B cell (primary cell): Measurements from ENCODE around the gene CALM3. TPM values are rescaled to one million over a fixed set of nuclear protein-coding genes. Genes with fewer than 3 reads are reported as not detected.
A peak's percentile ranks its signal among the peaks of the same experiment; 100 is the strongest.

Experiments used
- ATAC-seq: fragments of 200-7000 bp; cut with Tn5 transposase; one replicate; pipeline ENCODE4 v1.10.0; 2021; ENCODE audit warnings: low read depth, mild to moderate bottlenecking, moderate number of reproducible peaks, moderate library complexity
- CTCF ChIA-PET: fragments of 350-600 bp; sonication (Branson Sonifier 250); formaldehyde crosslinking; loops from one replicate; lab custom pipeline; 2021; ENCODE audit warnings: antibody characterized with exemption, inconsistent platforms; lab: Charles Lee
- POLR2A ChIA-PET: fragments of 350-600 bp; sonication (Branson Sonifier 250); formaldehyde crosslinking; loops from one replicate; lab custom pipeline; 2021; ENCODE audit warnings: antibody characterized with exemption; lab: Charles Lee
- DNase-seq: peaks from one replicate; pipeline ENCODE4 v3.0.0; 2013
- H2AFZ ChIP-seq: 2 replicates; pipeline ENCODE4 v1.6.1; 2012; ENCODE audit warnings: mild to moderate bottlenecking, low read depth, low read length; ENCODE audit not compliant: insufficient read depth, poor library complexity, severe bottlenecking
- H3K27ac ChIP-seq, 2 donors: 1 replicate in 1 of 2; 2 replicates in 1 of 2; pipeline ENCODE4 v1.5.1; 2012 to 2013; ENCODE audit warnings: low read length in 2 of 2, mild to moderate bottlenecking in 2 of 2, moderate library complexity in 1 of 2
- H3K27me3 ChIP-seq, 4 experiments: fragments of 200-600 bp in 1 of 4; sonication (generic) in 1 of 4; replicated peaks in 1 of 4; 1 replicate in 2 of 4; 2 replicates in 2 of 4; pipeline versions ENCODE4 v1.6.1 to v1.7.0; 2013 to 2016; ENCODE audit warnings: low read length in 3 of 4, mild to moderate bottlenecking in 2 of 4, mixed read lengths in 1 of 4, moderate library complexity in 1 of 4; ENCODE audit not compliant: insufficient read depth in 4 of 4, control insufficient read depth in 3 of 4; ENCODE audit errors: control extremely low read depth in 1 of 4
- H3K36me3 ChIP-seq, 2 experiments: replicated peaks in 1 of 2; 1 replicate in 1 of 2; 2 replicates in 1 of 2; pipeline versions ENCODE4 v1.6.1 to v1.7.1; 2013; ENCODE audit warnings: low read length in 1 of 2; ENCODE audit not compliant: insufficient read depth in 2 of 2, control insufficient read depth in 1 of 2; ENCODE audit errors: control extremely low read depth in 1 of 2, extremely low read depth in 1 of 2
- H3K4me1 ChIP-seq, 2 donors: fragments of 200-600 bp in 1 of 2; sonication (generic) in 1 of 2; 1 replicate in 1 of 2; 2 replicates in 1 of 2; pipeline versions ENCODE4 v1.5.1 to v1.6.1; 2013 to 2017; ENCODE audit warnings: low read length in 2 of 2; ENCODE audit not compliant: control insufficient read depth in 2 of 2, insufficient read depth in 2 of 2
- H3K4me2 ChIP-seq: replicated peaks from 2 replicates; pipeline ENCODE3; 2012; ENCODE audit warnings: mild to moderate bottlenecking, low read depth, low read length; ENCODE audit not compliant: poor library complexity, severe bottlenecking
- H3K4me3 ChIP-seq, 5 experiments: fragments of 200-600 bp in 1 of 5; sonication (generic) in 1 of 5; 1 replicate in 3 of 5; 2 replicates in 2 of 5; pipeline versions ENCODE4 v1.5.1 to v1.7.0; 2011 to 2016; ENCODE audit warnings: low read length in 4 of 5, mild to moderate bottlenecking in 4 of 5, low read depth in 2 of 5, control low read depth in 1 of 5, moderate library complexity in 1 of 5; ENCODE audit not compliant: insufficient read depth in 1 of 5; ENCODE audit errors: control extremely low read depth in 1 of 5, extremely low read depth in 1 of 5
- H3K79me2 ChIP-seq: fragments of 200-600 bp; sonication (generic); one replicate; pipeline ENCODE4 v1.6.0; 2016; ENCODE audit warnings: low read length; ENCODE audit not compliant: control insufficient read depth, insufficient read depth
- H3K9ac ChIP-seq: fragments of 200-600 bp; sonication (generic); 2 replicates; pipeline ENCODE4 v1.6.1; 2017; ENCODE audit warnings: mild to moderate bottlenecking, low read length, moderate library complexity
- H3K9me3 ChIP-seq, 3 donors: one replicate each; pipeline versions ENCODE4 v1.6.1 to v1.7.1; 2013; ENCODE audit warnings: low read length in 2 of 3; ENCODE audit not compliant: control insufficient read depth in 2 of 3, insufficient read depth in 1 of 3; ENCODE audit errors: control extremely low read depth in 1 of 3
- H4K20me1 ChIP-seq: 2 replicates; pipeline ENCODE4 v1.6.0; 2012; ENCODE audit warnings: mild to moderate bottlenecking, low read length; ENCODE audit not compliant: insufficient read depth, control insufficient read depth, poor library complexity, severe bottlenecking
- H3K27ac Mint-ChIP-seq: one replicate; pipeline ENCODE4 v1.8.0; 2021; ENCODE audit warnings: mixed read lengths
- H3K27me3 Mint-ChIP-seq: one replicate; pipeline ENCODE4 v1.8.0; 2021; ENCODE audit warnings: mixed read lengths
- H3K4me1 Mint-ChIP-seq: one replicate; pipeline ENCODE4 v1.8.0; 2021; ENCODE audit warnings: mixed read lengths
- H3K4me3 Mint-ChIP-seq: one replicate; pipeline ENCODE4 v1.8.0; 2021; ENCODE audit warnings: mixed read lengths
- H3K9me3 Mint-ChIP-seq: one replicate; pipeline ENCODE4 v1.8.0; 2022; ENCODE audit warnings: mixed read lengths; ENCODE audit not compliant: insufficient read depth
- EZH2 ChIP-seq: IDR thresholded peaks from 2 replicates; pipeline ENCODE4 v1.6.1; 2012; ENCODE audit warnings: borderline replicate concordance, low read depth, mild to moderate bottlenecking, moderate library complexity, low read length; ENCODE audit not compliant: insufficient read depth, poor library complexity, severe bottlenecking
- WGBS: methylation state at CpG from one replicate; pipeline ENCODE4 v1.1.5; 2013; ENCODE audit warnings: missing lambda C conversion rate; ENCODE audit not compliant: insufficient coverage; 5-methylcytosine and 5-hydroxymethylcytosine counted together
- intact Hi-C: fragments of 100-400 bp; cut with micrococcal nuclease; formaldehyde crosslinking; loops from one replicate; pipeline ENCODE4 v1.10.0; 2022
- polyA plus RNA-seq: library from polyadenylated mRNA; depleted of rRNA; stranded (reverse); fragments of >200 nt; gene quantifications from 2 replicates; pipeline ENCODE4 v1.2.3, GENCODE V29; 2012
- total RNA-seq, 2 donors: library from RNA; stranded (reverse); fragments of 120-200 nt in 1 of 2; gene quantifications; 1 replicate in 1 of 2; 2 replicates in 1 of 2; pipeline versions ENCODE4 v1.2.3 to v1.2.4, GENCODE V29; 2013 to 2022
- TF ChIP-seq, protein P1 (sequence below): fragments of 200-600 bp; IDR thresholded peaks from one replicate; pipeline ENCODE4 v1.8.0; 2022; ENCODE audit warnings: antibody characterized with exemption, mild to moderate bottlenecking

The CALM3 gene
- total and polyA plus RNA-seq, 2 donors (not counting 1 experiment from before 2014, with no cell fraction given): 99.0 to 99.3 TPM

DNA sequence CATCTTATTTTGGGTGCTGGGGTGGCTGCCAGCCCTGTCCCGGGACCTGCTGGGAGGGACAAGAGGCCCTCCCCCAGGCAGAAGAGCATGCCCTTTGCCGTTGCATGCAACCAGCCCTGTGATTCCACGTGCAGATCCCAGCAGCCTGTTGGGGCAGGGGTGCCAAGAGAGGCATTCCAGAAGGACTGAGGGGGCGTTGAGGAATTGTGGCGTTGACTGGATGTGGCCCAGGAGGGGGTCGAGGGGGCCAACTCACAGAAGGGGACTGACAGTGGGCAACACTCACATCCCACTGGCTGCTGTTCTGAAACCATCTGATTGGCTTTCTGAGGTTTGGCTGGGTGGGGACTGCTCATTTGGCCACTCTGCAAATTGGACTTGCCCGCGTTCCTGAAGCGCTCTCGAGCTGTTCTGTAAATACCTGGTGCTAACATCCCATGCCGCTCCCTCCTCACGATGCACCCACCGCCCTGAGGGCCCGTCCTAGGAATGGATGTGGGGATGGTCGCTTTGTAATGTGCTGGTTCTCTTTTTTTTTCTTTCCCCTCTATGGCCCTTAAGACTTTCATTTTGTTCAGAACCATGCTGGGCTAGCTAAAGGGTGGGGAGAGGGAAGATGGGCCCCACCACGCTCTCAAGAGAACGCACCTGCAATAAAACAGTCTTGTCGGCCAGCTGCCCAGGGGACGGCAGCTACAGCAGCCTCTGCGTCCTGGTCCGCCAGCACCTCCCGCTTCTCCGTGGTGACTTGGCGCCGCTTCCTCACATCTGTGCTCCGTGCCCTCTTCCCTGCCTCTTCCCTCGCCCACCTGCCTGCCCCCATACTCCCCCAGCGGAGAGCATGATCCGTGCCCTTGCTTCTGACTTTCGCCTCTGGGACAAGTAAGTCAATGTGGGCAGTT is 8.6 kb downstream of the CALM3 start:
- intact Hi-C loops: no loop called here

More for the DNA sequence above, 8.6 kb downstream of the CALM3 start:
- Histone ChIP-seq H4K20me1 (peaks cover 52% of the 10 kb centered on the region), H3K27ac (no peak overlapping the region), H3K9ac (no peak overlapping the region), H3K79me2 (peaks cover 3% of the 10 kb centered on the region), H3K4me1 (peaks cover 26 to 35% of the 10 kb centered on the region in 2 donors), H3K4me2 (no peak overlapping the region), H3K4me3 (no peak overlapping the region), H3K36me3 (peaks cover 0 to 49% of the 10 kb centered on the region in 2 experiments), H3K27me3 (no peaks in the 10 kb centered on the region), H2AFZ (no peak overlapping the region), H3K9me3 (peaks cover 0 to 7% (median 0%) of the 10 kb centered on the region in 3 donors)
- H3K4me3 Mint-ChIP-seq: no peak overlapping the region
- ChIA-PET CTCF (interaction anchor here (1.7 to 16.2 kb wide), 3 partner anchors 8 to 119 kb away, joined by 4 to 447 read pairs (median 92); partner anchors contain the start of genes CALM3 and DACT3), POLR2A (interaction anchor here (0.7 to 3.2 kb wide), 2 partner anchors 9 to 212 kb away, joined by 3 to 19 read pairs; partner anchors contain the start of gene CALM3)
- peaks cover 33% of the 10 kb centered on the region for H3K4me1 Mint-ChIP-seq
- no peak for TF ChIP-seq EZH2
- TF ChIP-seq, protein P1, sequence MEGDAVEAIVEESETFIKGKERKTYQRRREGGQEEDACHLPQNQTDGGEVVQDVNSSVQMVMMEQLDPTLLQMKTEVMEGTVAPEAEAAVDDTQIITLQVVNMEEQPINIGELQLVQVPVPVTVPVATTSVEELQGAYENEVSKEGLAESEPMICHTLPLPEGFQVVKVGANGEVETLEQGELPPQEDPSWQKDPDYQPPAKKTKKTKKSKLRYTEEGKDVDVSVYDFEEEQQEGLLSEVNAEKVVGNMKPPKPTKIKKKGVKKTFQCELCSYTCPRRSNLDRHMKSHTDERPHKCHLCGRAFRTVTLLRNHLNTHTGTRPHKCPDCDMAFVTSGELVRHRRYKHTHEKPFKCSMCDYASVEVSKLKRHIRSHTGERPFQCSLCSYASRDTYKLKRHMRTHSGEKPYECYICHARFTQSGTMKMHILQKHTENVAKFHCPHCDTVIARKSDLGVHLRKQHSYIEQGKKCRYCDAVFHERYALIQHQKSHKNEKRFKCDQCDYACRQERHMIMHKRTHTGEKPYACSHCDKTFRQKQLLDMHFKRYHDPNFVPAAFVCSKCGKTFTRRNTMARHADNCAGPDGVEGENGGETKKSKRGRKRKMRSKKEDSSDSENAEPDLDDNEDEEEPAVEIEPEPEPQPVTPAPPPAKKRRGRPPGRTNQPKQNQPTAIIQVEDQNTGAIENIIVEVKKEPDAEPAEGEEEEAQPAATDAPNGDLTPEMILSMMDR: no peak
- DNase-seq (peak; percentile 13), ATAC-seq (no peak)
- no peak overlapping the region for H3K27ac Mint-ChIP-seq
- no peaks in the 10 kb centered on the region for H3K9me3 Mint-ChIP-seq
- 94% methylated on average over 24 of the region's 30 CpGs for WGBS
- no peaks in the 10 kb centered on the region for H3K27me3 Mint-ChIP-seq
